ENCODE measurements around the gene PGAP1. TPM values are rescaled to one million over a fixed set of nuclear protein-coding genes. Genes with fewer than 3 reads are reported as not detected.

PGAP1 gene
- total RNA-seq, 1 experiment from 2014 or later = 3.5 TPM

- no peak overlapping the region for H3K9ac ChIP-seq (ENCODE audit: low read length)
- CTCF ChIA-PET = interaction anchor here (0.6 kb wide), 1 partner anchor 45 kb away, joined by 3 read pairs; no protein-coding TSS in a partner anchor
- no peaks in the 10 kb centered on the region for H3K36me3 ChIP-seq (ENCODE audit: low read depth, low read length)
- no peaks in the 10 kb centered on the region for H4K20me1 ChIP-seq (ENCODE audit: low read length)
- no peak overlapping the region for H2AFZ ChIP-seq (ENCODE audit: low read length)
- no peaks in the 10 kb centered on the region for H3F3A ChIP-seq (ENCODE audit: low read length, unreplicated experiment)
- peaks cover 17% of the 10 kb centered on the region for H3K4me1 ChIP-seq (ENCODE audit: insufficient read depth, low read length)
- H3K9me3 ChIP-seq (ENCODE audit: low read length) = no peaks in the 10 kb centered on the region
- peaks cover 1% of the 10 kb centered on the region for H3K79me2 ChIP-seq (ENCODE audit: low read length)
- H3K4me3 ChIP-seq (ENCODE audit: low read length) = no peak overlapping the region
- no peak for ATAC-seq
- H3K27ac ChIP-seq (ENCODE audit: low read length) = no peak overlapping the region
- no peaks in the 10 kb centered on the region for H3K9me2 ChIP-seq (replicated peaks; ENCODE audit: low read length)
- no peaks in the 10 kb centered on the region for H3K27me3 ChIP-seq (ENCODE audit: low read length)
- no peak for TF ChIP-seq EZH2 (IDR thresholded peaks at IDR 0.05; ENCODE audit: low read length, unreplicated experiment)
- TF ChIP-seq CTCF (conservative IDR thresholded peaks at IDR 0.05; ENCODE audit: low read depth, low read length) = no peak
- TF ChIP-seq EZH2phosphoT487 (IDR thresholded peaks at IDR 0.05; ENCODE audit: borderline replicate concordance, low read length) = no peak
- no peak overlapping the region for H3K4me2 ChIP-seq (ENCODE audit: low read length)
- POLR2A ChIA-PET (ENCODE audit: unreplicated experiment) = no interaction called here
- intact Hi-C loops (cut with micrococcal nuclease) = no loop called here
- no TSS peak for BruUV-seq (replicated peaks)
- no peak for DNase-seq
Measured at GRCh38 chr2:196804381-196804780, 122.1 kb downstream of the PGAP1 start.

DNA sequence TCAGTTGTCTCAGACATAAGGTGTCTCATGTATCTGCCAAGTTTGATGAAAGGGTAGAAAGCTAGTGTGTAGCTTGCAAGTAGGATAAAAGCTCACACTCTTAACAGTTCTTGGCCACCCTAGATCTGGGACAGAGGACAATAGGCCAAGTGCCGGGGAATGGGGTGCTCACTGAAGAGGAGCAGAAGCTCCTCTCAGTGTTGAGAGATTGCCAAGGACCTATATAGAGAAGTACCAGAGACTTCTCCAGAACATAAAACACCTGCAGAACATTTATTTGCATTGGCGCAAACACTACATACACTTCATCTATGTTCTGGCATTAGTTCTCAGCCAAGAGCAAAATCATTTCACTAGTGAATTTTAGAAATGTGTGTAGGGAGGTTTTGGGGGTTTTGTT is 124.1 kb downstream of the PGAP1 start:
- Histone ChIP-seq H3K4me3 (ENCODE audit: low read length) (no peak overlapping the region; the same call in 1 of the 2 replicates), H3F3A (ENCODE audit: low read length, unreplicated experiment) (no peaks in the 10 kb centered on the region), H3K27me3 (ENCODE audit: low read length) (no peaks in the 10 kb centered on the region), H3K9me3 (ENCODE audit: low read length) (no peaks in the 10 kb centered on the region), H3K4me1 (ENCODE audit: insufficient read depth, low read length) (peaks cover 21% of the 10 kb centered on the region), H4K20me1 (ENCODE audit: low read length) (no peaks in the 10 kb centered on the region), H3K9me2 (replicated peaks; ENCODE audit: low read length) (no peaks in the 10 kb centered on the region), H3K27ac (ENCODE audit: low read length) (peak overlapping the region; percentile 82), H3K79me2 (ENCODE audit: low read length) (peaks cover 17% of the 10 kb centered on the region), H3K4me2 (ENCODE audit: low read length) (peak overlapping the region; percentile 80), H3K9ac (ENCODE audit: low read length) (0 out of 2 replicates have a peak overlapping the region, but pooled peaks have one; percentile 21), H2AFZ (ENCODE audit: low read length) (peak overlapping the region; percentile 63), H3K36me3 (ENCODE audit: low read depth, low read length) (peaks cover 4% of the 10 kb centered on the region; the same call in 1 of the 2 replicates)
- BruUV-seq (replicated peaks) = no TSS peak
- POLR2A ChIA-PET (ENCODE audit: unreplicated experiment) = interaction anchor here (0.7 kb wide), 1 partner anchor 9 kb away, joined by 5 read pairs; no protein-coding TSS in a partner anchor
- CTCF ChIA-PET = no interaction called here
- TF ChIP-seq EZH2 (IDR thresholded peaks at IDR 0.05; ENCODE audit: low read length, unreplicated experiment) = no peak
- TF ChIP-seq EZH2phosphoT487 (IDR thresholded peaks at IDR 0.05; ENCODE audit: borderline replicate concordance, low read length) = no peak
- TF ChIP-seq CTCF (conservative IDR thresholded peaks at IDR 0.05; ENCODE audit: low read depth, low read length) = no peak
- intact Hi-C loops (cut with micrococcal nuclease) = loop anchor here (1.0 kb wide), 1 partner anchor 236 kb away; no protein-coding TSS in a partner anchor
- DNase-seq (no peak), ATAC-seq (no peak; the same call in 1 of the 2 replicates)

GRCh38 chr2:196801674-196802261 is 124.7 kb downstream of the PGAP1 start:
- CTCF ChIA-PET = no interaction called here

More at GRCh38 chr2:196801674-196802261, 124.7 kb downstream of the PGAP1 start:
- H3K9ac ChIP-seq (ENCODE audit: low read length) = 0 out of 2 replicates have a peak overlapping the region, but pooled peaks have one; percentile 21
- ATAC-seq (peak; percentile 38), DNase-seq (peak; percentile 74)
- peaks cover 21% of the 10 kb centered on the region for H3K4me1 ChIP-seq (ENCODE audit: insufficient read depth, low read length)
- POLR2A ChIA-PET (ENCODE audit: unreplicated experiment) = interaction anchor here (0.7 kb wide), 1 partner anchor 10 kb away, joined by 5 read pairs; no protein-coding TSS in a partner anchor
- TF ChIP-seq EZH2phosphoT487 (IDR thresholded peaks at IDR 0.05; ENCODE audit: borderline replicate concordance, low read length) (no peak), EZH2 (IDR thresholded peaks at IDR 0.05; ENCODE audit: low read length, unreplicated experiment) (no peak), CTCF (conservative IDR thresholded peaks at IDR 0.05; ENCODE audit: low read depth, low read length) (no peak)
- no peaks in the 10 kb centered on the region for H3K9me3 ChIP-seq (ENCODE audit: low read length)
- H4K20me1 ChIP-seq (ENCODE audit: low read length) = no peaks in the 10 kb centered on the region
- intact Hi-C loops (cut with micrococcal nuclease) = loop anchor here (1.0 kb wide), 2 partner anchors 35 to 237 kb away; no protein-coding TSS in a partner anchor
- BruUV-seq (replicated peaks) = no TSS peak
- H3K79me2 ChIP-seq (ENCODE audit: low read length) = peaks cover 23% of the 10 kb centered on the region
- H3F3A ChIP-seq (ENCODE audit: low read length, unreplicated experiment) = no peaks in the 10 kb centered on the region
- peaks cover 4% of the 10 kb centered on the region; the same call in 1 of the 2 replicates for H3K36me3 ChIP-seq (ENCODE audit: low read depth, low read length)
- H3K27ac ChIP-seq (ENCODE audit: low read length) = peak overlapping the region; percentile 82
- peak overlapping the region; percentile 33 for H3K4me3 ChIP-seq (ENCODE audit: low read length)
- H3K4me2 ChIP-seq (ENCODE audit: low read length) = peak overlapping the region; percentile 80
- no peaks in the 10 kb centered on the region for H3K9me2 ChIP-seq (replicated peaks; ENCODE audit: low read length)
- peak overlapping the region; percentile 63 for H2AFZ ChIP-seq (ENCODE audit: low read length)
- H3K27me3 ChIP-seq (ENCODE audit: low read length) = no peaks in the 10 kb centered on the region

All from PC-3 (cell line).